CD4-positive, alpha-beta T cell treated with Interleukin-2 at 100 ng/mL for 4 hours (primary cell): ENCODE measurements around the gene FAF1.
"Not testable (repeated sequence)": the region's sequence is repeated elsewhere in the genome, so short reads cannot be mapped to it uniquely, and the experiment has no call there.

Source experiments
- DNase-seq: peaks from one replicate; pipeline ENCODE4 v3.0.0-alpha.2; 2020; ENCODE audit warnings: low spot score

Gene FAF1

DNA sequence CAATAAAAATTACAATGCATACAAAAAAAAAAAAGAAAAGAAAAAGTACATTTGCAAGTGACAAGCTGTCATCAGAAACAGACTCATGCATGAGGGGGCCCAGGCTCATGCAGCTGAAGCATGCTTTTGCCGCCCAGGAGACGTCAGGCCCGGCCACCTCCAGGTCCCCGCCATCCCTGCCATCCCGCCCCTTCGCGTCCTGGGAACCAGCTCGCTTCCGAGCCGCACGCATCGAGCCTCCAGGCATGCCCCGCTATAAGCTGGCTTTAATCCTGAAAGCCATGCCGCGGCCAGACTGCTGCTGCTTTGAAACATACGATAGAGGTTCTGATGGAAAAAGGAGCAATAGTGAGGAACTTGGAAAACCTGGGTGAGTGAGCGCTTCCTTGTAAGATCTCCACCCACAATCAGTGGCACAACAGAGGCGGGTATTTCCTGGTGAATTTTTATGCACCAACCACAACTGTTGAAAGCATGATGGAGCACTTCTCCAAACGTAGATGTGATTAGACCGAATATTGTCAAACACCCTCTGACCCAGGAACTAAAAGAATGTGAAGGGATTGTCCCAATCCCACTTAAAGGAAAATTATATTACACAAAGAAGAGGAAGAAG is 113.7 kb downstream of the FAF1 start:
- DNase-seq = no peak

DNA sequence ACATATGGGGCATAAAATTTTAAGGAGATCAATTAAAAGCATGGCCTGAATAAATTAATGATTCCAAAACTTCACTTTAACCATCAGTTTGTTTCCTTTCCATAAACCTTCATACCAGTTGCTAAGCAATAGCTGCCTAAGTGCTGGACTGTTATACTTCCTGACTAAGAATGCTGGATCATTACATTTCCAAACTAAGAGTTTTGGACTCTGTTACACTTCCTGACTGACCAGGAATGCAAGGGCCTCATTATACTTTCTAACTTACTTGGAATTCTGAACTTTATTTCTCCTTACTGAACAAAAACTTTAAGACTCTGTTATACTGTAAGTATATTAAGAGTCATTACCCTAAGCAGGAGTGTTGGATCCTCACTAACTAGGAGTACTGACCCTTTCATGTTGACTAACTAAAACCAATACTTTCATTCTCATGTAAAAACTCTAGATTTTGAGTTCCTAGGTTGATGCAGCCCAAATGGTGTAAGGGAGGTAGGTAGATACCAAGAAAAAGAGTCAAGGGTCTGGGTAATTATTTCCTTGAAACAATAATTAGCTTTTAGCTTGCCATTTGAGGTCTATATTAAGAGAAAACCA is 118.2 kb downstream of the FAF1 start:
- no peak for DNase-seq

DNA sequence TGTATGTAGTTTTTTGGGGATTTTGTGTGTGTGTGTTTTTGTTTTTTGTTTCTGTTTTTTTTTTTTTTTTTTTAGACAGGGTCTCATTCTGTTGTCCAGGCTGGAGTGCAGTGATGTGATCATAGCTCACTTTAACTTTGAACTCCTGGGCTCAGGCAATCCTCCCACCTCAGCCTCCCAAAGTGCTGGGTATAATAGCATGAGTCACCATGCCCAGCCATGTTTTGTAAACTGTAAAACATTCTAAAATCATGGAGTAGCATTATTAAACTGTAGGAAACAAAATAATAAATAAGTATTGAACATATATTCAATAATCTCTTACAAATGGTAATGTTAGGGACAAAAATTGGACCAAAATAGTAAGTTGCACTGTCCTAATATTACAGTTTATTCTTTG is 124.0 kb downstream of the FAF1 start:
- no peak for DNase-seq

DNA sequence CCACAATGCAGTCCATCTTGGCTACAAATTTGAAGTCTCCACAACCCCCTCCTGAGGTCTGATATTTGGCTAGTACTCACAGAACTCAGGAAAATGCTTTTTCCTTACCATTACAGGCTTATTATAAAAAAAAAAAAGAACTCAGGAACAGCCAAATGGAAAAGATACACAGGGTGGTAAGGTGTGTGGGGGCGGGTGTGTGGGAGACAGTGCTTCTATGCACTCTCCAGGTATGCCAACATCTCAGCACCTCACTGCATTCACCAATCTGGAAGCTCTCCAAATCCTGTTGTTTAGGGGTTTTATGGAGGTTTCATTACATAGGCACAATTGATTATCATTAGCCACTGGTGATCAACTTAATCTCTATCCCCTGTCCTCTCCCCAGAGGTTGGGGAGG is 126.9 kb downstream of the FAF1 start:
- DNase-seq = no peak

DNA sequence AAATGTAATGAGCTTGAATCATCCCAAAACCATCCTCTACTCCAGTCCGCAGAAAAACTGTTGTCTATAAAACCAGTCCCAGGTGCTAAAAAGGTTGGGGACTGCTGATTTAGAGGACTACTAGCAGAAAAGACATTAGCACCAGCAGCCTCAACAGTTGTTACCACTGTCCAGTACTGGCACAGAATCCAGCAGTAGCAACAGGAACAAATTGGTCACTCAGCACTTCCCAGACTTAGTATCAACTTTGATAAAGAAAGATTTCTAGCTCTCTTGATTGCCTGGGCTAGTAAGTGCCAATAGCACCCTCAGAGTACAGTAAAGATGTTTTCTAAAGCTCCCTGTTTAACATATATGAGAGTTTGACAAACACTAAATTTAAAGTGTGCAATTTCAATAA is 127.9 kb downstream of the FAF1 start:
- no peak for DNase-seq

DNA sequence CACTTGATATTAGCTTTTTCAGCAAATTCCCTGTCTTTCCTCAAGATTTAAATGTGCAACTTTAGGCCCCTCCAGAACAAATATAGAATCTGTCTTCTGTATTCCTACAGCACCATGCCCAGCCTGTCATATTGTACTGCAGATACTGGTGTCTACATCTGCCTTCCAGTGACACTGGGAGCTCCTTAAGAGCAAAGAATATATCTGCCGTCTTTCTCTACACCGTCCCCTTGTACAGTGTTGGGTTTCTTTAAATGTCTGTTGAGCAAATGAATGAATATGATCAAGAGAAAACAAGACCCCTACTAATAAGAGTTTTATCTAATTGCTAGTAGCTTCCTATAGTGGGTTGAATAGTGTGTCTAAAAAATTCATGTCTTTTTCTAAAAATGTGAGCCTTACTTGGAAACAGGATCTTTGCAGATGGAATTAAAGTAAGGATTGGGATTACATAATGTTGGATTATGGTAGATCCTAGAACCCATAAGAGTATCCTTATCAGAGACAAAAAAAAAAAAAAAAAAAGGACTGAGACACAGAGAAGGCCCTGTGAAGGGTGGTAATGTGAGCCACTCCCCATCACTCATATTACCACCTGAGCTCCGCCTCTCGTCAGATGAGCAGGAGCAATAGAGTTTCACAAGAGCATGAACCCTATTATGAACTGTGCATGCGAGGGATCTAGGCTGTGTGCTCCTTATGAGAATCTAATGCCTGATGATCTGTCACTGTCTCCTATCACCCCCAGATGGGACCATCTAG is 128.6 kb downstream of the FAF1 start:
- no peak for DNase-seq

DNA sequence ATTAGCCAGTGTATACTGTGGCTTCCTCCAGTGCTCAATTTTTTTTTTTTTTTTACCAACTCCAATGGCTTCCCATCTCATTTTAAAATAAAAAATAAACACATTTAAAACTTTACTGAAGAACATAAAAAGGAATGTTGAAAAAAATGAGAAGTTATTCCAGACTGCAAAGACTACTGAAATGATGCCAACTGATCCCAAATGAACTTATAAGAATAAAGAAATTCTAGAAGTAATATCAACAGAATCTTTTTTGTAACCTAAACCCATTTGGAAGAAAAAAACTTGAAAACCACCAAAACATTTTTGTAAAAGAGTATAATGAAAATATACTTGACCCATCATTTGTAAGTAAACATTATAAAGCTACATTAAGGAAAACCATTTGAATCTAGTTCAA is 129.4 kb downstream of the FAF1 start:
- no peak for DNase-seq

DNA sequence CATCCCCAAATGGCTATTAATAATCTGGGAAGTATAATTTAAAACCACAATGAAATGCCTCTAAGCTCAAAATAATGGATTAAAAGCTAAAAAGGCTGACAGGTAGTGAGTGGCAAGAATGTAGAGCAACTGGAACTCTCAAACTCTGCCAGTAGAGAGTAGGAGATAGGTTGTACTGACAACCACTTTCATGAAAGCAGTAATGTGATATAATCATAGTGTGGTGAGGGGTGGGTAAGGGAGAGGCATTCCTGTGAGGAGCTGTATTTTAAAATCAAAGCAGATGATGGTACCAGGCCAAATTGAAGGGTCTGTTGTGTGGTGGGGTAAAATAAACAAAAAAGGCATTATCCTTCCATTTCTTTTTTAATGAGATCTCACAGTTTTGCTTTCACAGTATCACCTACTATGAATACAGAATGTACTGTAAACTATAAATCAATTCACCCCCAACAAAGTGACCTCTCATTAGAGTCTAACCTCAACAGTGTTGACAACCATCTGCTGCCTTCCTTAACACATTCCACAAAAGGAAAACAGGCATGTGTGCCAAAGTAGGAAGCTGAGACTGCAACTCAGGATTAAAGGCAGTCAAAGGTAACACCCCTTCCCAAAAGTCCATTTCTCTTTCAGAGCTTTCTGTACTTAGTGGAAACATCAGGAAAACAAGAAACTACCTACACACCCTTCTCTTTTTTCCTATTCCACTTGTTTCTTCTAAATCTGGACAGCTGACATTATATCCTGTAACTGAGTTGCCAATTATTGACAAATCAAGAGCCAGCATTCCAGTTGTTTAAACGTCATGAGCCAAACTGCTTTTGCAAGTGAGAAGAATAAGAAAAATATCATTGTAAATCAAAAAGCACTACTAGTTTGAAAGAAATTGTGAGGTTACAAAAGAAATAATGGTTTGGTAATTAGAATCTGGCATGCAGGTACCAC is 130.8 kb downstream of the FAF1 start:
- DNase-seq = no peak

DNA sequence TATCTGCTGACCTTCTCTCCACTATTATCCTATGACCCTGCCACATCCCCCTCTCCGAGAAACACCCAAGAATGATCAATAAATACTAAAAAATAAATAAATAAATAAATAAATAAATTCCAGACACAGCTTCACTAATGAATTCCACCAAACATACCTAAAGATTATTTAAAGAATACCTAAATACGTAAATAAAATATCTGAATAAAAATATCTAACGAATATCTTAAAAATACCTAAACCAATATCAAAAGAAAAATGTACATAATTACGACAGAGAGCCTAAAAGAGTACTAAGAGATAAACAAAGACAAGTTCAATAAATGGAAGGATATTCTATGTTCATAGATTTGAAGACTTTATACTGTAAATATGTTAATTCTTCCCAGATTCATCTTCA is 132.5 kb downstream of the FAF1 start:
- DNase-seq = no peak

DNA sequence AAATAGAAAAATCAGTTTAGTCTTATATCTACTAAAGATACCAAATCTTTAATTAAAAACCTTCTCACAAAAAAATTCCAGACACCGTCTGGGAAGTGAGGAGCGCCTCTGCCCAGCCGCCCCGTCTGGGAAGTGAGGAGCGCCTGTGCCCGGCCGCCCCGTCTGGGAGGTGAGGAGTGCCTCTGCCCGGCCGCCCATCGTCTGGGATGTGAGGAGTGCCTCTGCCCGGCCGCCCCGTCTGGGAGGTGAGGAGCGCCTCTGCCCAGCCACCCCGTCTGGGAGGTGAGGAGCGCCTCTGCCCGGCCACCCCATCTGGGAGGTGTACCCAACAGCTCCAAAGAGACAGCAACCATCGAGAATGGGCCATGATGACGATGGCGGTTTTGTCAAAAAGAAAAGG is 133.3 kb downstream of the FAF1 start:
- DNase-seq = not testable (repeated sequence)

DNA sequence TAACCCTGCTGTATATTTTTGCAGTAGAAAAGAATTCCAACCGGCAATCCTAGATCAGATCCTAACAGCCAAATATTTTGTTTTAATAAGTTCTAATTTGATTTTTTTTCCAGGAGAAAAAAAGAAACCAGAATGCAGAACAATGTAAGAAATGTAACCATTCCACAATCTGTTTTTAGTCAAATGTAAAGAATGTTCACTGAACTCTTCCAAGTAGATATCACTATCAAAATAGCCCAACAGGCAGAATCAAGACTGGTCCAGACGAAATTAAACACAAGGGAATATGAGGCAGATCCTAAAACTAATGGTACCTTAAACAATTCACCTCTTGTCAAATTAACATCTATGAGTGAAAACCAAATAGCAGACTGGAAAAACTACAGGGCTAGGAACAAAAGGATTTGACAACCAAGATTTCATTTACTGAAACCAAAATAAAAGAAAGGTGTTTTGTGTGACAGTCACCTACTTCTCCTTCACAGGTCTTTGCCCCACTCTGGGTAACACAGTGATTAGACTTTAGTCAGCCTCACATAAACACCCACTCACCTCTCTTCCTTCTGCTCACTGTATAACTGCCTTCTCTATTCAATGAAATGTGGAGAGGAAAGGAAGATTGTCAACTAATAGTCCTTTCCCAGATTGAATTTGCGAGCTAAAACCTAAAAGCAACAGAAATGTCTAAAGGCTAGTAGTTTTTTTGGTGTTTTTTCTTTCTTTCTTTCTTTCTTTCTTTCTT is 137.9 kb downstream of the FAF1 start:
- DNase-seq = no peak

DNA sequence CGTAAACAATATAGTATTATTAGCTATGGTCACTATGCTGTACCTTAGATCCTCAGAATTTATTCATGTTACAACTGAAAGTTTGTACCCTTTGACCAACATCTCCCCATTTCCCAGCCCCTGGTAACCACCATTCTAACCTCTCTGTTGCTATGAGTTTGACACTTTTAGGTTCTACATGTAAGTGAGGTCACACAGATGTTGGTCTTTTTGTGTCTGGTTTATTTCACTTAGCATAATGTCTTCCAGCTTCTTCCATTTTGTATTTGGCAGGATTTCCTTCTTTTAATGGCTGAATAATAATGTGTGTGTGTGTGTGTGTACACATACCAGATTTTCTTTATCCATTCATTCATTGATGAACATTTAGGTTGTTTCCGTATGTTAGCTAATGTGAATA is 139.5 kb downstream of the FAF1 start:
- no peak for DNase-seq

DNA sequence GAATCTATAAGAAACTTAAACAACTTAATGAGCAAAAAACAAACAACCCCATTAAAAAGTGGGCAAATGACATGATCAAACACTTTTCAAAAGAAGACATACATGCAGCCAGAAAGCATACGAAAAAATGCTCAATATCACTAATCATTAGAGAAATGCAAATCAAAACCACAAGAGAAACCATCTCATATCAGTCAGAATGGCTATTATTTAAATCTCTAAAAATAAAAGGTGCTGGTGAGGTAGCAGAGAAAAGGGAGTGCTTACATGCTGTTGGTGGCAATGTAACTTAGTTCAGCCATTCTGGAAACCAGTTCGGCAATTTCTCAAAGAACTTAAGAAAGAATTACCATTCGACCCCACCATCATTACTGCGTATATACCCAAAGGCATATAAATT is 147.7 kb downstream of the FAF1 start:
- no peak for DNase-seq

DNA sequence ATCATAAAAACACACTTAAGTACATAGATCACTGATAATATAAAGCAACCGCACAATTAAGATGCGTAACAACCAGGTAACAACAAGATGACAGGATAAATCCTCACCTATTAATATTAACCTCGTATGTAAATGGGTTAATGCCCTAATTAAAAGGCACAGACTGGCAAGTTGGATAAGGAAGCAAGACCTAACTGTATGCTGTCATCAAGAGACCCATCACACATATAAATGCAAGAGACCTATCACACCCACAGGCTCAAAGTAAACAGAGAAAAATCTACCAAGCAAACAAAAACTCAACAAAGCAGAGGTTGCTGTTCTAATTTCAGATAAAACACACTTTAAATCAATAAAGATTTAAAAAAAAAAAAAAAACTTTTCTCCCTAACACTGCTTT is 151.8 kb downstream of the FAF1 start:
- no peak for DNase-seq

DNA sequence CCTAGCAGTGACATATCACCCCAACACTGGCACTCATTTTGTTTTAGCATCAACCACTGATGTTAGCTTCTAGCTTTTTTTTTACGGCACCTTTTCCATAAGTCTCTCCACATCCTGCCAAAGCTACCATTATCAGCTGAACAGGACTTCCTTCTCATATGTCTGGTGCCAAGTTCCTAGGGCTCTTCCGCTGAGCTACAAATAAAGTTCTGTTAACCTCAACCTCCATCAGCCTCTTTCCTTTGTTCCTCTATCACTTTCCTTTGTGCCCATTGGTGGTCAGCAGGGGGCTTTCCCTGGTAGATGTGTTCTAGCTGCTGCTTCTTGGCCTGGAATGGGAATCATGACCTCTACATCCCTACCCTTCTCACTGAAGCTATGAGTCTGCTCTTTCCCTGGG is 163.8 kb downstream of the FAF1 start:
- no peak for DNase-seq

DNA sequence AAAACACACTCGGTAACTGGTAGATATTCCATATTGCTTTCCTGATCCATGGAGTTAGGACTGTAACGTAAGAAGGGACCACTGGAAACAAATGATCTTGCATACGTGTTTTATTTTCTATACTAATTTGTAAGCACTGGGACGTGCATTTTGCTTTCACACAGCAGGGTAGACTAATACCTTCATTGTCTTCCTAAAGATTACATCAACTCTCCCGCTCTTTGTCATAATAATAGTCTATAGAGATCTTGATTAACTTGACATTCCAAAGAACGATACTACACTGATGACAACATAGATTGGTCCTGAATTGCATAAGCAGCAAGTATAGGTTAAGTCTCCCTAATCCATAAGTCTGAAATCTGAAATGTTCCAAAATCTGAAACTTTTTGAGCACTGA is 166.5 kb downstream of the FAF1 start:
- DNase-seq = no peak

DNA sequence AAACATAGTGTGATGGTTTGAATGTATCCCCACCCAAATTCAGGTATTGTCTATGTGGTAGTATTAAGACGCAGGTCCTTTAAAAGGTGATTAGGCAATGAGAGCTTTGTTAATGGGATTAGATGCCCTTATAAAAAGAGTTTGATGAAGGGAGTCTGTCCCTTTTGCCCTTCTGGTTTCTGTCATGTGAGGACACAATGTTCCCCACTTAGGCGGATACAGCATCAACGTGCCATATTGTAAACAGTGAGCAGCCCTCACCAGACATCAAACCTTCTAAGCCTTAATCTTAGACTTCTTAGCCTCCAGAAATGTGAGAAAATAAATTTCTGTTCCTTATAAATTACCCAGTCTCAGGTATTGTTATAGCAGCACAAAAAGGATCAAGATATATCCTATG is 172.8 kb downstream of the FAF1 start:
- DNase-seq = no peak

DNA sequence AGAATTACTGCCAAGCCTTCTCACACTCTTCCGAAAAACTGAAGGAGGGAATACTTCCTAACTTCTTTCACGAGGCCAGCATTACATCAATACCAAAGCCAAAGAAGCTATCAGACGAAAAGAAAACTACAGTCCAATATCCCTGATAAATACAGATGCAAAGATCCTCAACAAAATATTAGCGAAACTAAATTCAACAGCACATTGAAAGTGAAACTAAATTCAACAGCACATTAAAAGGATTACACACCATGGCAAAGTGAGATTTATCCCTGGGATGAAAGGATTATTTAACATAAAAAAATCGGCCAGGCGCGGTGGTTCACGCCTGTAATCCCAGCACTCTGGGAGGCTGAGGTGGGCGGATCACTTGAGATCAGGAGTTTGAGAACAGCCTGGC is 176.8 kb downstream of the FAF1 start:
- no peak for DNase-seq

DNA sequence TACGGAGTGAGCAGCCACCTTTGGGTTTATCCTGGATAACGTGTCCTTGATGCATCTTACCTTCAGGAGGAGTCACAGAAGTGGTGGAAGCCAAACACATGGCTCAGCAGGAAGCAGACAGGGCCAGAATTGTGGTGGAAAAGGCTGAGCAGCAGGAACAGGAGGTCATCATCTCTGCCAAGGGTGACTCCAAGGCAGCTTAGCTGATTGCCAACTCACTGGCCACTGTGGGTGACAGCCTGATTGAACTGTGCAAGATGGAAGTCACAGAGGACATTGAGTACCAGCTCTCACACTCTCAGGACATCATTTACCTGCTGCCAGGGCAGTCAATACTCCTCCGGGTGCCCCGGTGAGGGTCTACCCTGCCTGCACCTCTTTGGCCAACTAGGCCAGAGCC is 179.3 kb downstream of the FAF1 start:
- no peak for DNase-seq

DNA sequence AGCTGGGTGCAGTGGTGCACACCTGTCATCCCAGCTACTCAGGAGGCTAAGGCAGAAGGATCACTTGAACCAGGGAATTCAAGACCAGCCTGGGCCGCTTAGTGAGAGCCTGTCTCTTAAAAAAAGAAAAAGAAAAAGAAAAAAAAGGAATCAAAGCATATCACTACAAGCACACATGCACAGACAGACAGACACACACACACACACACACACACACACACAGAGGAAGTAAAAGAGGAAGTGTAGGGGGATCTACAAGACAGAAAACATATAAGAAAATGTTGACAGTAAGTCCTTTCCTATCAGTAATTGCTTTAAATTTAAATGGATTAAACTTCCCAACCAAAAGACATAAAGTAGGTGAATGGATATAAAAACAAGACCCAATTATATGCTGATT is 180.3 kb downstream of the FAF1 start:
- no peak for DNase-seq

DNA sequence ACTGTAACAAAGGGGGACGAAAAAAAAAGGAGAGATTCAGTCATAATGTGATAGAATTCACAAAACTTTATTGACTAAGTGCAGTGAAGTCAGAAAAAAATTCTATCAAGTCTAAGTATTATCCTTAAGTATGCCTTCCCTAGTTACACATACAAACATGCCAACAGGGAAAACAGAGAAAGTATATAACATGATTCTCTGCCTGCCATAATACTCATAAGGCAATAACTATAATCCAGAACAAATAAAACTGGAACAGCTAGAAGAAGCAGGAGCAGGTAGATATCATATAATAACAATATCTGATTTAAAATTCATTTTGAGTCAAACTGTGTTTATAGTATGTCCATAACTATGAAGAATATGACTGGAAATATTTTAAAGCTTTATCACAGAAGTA is 184.3 kb downstream of the FAF1 start:
- no peak for DNase-seq
